Osteoblast (primary cell): ENCODE data around the gene PFKP. TPM values are rescaled to one million over a fixed set of nuclear protein-coding genes. Genes with fewer than 3 reads are reported as not detected.

Experiments used
- DNase-seq: peaks from one replicate; pipeline ENCODE4 v3.0.0; 2011; ENCODE audit warnings: low spot score, mixed read lengths; ENCODE audit not compliant: insufficient read length; ENCODE audit errors: missing footprints
- H2AFZ ChIP-seq: 2 replicates; pipeline ENCODE4 v1.6.0; 2011; ENCODE audit warnings: mild to moderate bottlenecking, low read length
- H3K27ac ChIP-seq: 2 replicates; pipeline ENCODE4 v1.5.1; 2011; ENCODE audit warnings: mild to moderate bottlenecking, low read depth, low read length, moderate library complexity
- H3K27me3 ChIP-seq: 2 replicates; pipeline ENCODE4 v1.6.0; 2012; ENCODE audit warnings: mild to moderate bottlenecking, control low read depth, inconsistent platforms, low read length, moderate library complexity; ENCODE audit not compliant: insufficient read depth
- H3K36me3 ChIP-seq: 2 replicates; pipeline ENCODE4 v1.5.1; 2011; ENCODE audit warnings: mild to moderate bottlenecking, low read length, control low read depth, moderate library complexity; ENCODE audit not compliant: insufficient read depth
- H3K4me1 ChIP-seq: 2 replicates; pipeline ENCODE4 v1.5.1; 2011; ENCODE audit warnings: mild to moderate bottlenecking, low read length, control low read depth, moderate library complexity; ENCODE audit not compliant: insufficient read depth
- H3K4me2 ChIP-seq: 2 replicates; pipeline ENCODE4 v1.6.0; 2011; ENCODE audit warnings: mild to moderate bottlenecking, low read length; ENCODE audit not compliant: insufficient read depth
- H3K4me3 ChIP-seq: fragments of 200-600 bp; sonication (generic); 3 replicates; pipeline ENCODE4 v1.5.1; 2012; ENCODE audit warnings: mild to moderate bottlenecking, low read length, inconsistent platforms; ENCODE audit not compliant: insufficient read depth
- H3K79me2 ChIP-seq: 2 replicates; pipeline ENCODE4 v1.6.0; 2012; ENCODE audit warnings: mild to moderate bottlenecking, low read length, control low read depth, inconsistent platforms; ENCODE audit not compliant: insufficient read depth
- H3K9me3 ChIP-seq: 2 replicates; pipeline ENCODE4 v1.5.1; 2011; ENCODE audit warnings: low read depth, low read length, control low read depth
- H4K20me1 ChIP-seq: 2 replicates; pipeline ENCODE4 v1.6.0; 2012; ENCODE audit warnings: mild to moderate bottlenecking, low read length, control low read depth; ENCODE audit not compliant: insufficient read depth
- total RNA-seq: library from RNA; depleted of rRNA; stranded (reverse); fragments of >200 nt; gene quantifications from 2 replicates; pipeline ENCODE4 v1.2.3, GENCODE V29; 2012
- TF ChIP-seq, protein P1 (sequence below): IDR thresholded peaks from 2 replicates; pipeline ENCODE4 v1.5.1; 2011; ENCODE audit warnings: mild to moderate bottlenecking, low read depth, low read length, moderate library complexity; ENCODE audit errors: extremely low read depth

The PFKP gene
- total RNA-seq, 1 donor: 80.0 TPM

DNA sequence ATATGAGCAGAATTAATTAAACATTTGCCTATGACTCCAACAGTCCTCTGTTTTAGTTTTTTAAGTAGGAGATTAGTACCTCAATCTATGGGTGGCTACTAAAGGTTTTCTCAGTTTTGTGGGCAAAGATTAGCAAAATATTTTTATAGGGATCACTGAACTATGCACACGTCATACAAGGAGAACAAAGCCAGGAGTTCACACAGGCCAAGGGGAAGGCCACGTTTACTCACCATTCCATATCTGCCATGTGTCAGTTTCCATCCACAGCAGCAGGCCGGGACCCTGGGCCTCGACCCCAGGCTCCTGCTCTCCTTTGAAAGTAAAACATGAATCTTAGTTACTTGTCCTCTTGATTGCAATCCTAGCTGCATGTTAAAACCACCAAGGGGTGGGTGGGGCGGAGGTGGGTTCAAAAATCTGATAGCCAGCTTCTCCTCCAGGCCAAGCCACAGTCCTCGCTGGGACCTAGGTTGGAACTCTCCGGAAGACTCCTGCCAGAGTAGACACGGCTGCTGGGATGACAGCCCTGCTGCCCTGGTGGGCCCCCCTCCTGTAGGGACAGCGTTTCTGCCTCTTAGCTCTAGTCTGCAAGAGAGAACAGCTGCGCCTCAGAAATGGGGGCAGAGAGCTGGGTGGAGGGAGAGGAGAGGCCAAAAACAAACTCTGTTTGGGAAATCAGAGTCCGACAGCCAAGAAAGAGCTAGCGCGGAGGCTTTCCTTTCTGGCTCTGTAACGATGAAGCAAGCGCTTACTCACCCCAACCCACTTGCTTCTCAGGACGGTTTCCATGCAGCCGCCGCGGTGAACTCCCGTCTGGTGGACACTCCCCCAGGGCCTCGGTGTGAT is 69.6 kb downstream of the PFKP start:
- peaks cover 5% of the 10 kb centered on the region for H4K20me1 ChIP-seq
- no peak overlapping the region for H3K4me3 ChIP-seq
- peaks cover 99% of the 10 kb centered on the region for H3K36me3 ChIP-seq
- no peaks in the 10 kb centered on the region for H3K79me2 ChIP-seq
- no peak overlapping the region for H2AFZ ChIP-seq
- H3K27ac ChIP-seq: peak overlapping the region; percentile 75
- no peak overlapping the region for H3K4me2 ChIP-seq
- TF ChIP-seq, protein P1, sequence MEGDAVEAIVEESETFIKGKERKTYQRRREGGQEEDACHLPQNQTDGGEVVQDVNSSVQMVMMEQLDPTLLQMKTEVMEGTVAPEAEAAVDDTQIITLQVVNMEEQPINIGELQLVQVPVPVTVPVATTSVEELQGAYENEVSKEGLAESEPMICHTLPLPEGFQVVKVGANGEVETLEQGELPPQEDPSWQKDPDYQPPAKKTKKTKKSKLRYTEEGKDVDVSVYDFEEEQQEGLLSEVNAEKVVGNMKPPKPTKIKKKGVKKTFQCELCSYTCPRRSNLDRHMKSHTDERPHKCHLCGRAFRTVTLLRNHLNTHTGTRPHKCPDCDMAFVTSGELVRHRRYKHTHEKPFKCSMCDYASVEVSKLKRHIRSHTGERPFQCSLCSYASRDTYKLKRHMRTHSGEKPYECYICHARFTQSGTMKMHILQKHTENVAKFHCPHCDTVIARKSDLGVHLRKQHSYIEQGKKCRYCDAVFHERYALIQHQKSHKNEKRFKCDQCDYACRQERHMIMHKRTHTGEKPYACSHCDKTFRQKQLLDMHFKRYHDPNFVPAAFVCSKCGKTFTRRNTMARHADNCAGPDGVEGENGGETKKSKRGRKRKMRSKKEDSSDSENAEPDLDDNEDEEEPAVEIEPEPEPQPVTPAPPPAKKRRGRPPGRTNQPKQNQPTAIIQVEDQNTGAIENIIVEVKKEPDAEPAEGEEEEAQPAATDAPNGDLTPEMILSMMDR: no peak
- no peaks in the 10 kb centered on the region for H3K9me3 ChIP-seq
- peaks cover 3% of the 10 kb centered on the region for H3K4me1 ChIP-seq
- peak; percentile 94 for DNase-seq
- H3K27me3 ChIP-seq: no peaks in the 10 kb centered on the region

DNA sequence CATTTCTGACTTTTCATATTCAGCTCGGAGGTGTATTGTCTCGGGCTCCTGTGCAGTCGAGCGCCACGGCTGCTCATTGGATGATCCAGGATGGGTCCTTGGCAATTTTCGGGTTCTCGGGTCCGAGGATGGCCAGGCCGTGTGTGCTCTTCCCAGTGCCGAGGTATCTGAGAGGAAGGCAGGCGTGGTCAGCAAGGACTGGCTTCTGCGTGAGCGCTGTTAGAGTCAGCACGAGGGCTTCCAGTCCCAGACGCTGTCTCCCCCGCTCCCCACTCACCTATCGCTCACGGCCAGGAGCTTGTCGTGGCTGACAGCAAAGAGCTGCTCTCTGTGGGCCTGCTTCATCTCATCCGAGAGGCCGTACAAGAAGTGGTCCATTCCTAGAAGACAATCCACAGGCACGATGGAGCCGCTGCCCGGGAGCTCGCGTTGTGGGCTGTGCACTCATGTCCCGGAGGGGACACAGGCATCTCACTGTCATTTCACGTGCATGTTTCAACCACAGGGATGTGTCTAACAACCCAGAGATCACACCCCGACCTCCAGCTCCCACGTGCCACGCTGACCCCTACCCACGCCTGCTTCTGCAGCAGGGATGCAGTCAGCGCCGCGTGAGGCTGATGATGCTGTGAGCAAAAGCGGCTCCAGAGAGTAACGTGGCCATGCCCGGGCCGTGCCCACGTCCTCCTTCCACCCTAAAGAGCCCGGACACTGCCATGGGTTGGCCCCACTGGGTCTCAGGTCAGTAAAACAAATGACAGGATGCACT is 70.8 kb downstream of the PFKP start:
- peak overlapping the region; percentile 75 for H3K27ac ChIP-seq
- H2AFZ ChIP-seq: no peak overlapping the region
- no peak overlapping the region for H3K4me2 ChIP-seq
- no peak overlapping the region for H3K4me3 ChIP-seq
- TF ChIP-seq, protein P1: no peak
- no peaks in the 10 kb centered on the region for H3K27me3 ChIP-seq
- no peaks in the 10 kb centered on the region for H3K9me3 ChIP-seq
- peaks cover 98% of the 10 kb centered on the region for H3K36me3 ChIP-seq
- H3K4me1 ChIP-seq: peaks cover 3% of the 10 kb centered on the region
- peak; percentile 66 for DNase-seq
- H3K79me2 ChIP-seq: no peaks in the 10 kb centered on the region
- peaks cover 2% of the 10 kb centered on the region for H4K20me1 ChIP-seq

DNA sequence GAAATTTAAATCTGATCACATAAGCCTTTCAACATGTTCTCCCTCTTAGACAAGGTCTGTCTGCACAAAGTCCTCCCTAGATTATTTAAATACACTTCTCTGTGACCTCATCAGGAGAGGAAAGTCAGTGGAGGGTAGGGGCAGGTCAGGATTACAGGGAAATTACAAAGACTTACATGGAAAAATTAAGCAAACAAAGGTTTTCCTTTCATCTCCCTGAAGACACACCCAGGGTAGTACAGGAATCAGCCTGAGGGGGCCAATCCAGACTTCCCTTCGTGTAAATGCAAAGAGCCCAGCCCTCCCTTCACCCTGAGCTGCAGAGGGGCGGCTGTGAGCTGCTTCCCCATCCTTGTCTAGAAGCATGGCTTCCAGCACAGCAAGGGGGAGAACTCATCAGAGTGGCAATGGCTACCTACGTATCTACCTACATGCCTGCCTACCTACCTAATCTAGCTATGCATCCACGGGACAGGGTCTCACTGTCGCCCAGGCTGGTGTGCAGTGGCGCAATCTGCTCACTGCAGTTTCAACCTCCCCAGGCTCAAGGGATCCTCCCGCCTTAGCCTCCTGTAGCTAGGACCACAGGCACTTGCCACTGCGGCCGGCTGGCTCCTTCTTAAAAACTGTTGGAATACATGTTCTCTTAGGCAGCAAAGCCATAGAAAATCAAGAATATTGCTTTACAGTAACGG is 72.0 kb downstream of the PFKP start:
- no peak overlapping the region for H2AFZ ChIP-seq
- H3K27ac ChIP-seq: no peak overlapping the region
- no peak overlapping the region for H3K4me3 ChIP-seq
- peaks cover 98% of the 10 kb centered on the region for H3K36me3 ChIP-seq
- no peaks in the 10 kb centered on the region for H3K9me3 ChIP-seq
- TF ChIP-seq, protein P1: no peak
- H3K4me1 ChIP-seq: peaks cover 3% of the 10 kb centered on the region
- peaks cover 2% of the 10 kb centered on the region for H4K20me1 ChIP-seq
- H3K4me2 ChIP-seq: no peak overlapping the region
- no peak for DNase-seq
- H3K79me2 ChIP-seq: no peaks in the 10 kb centered on the region
- no peaks in the 10 kb centered on the region for H3K27me3 ChIP-seq
